Right lobe of liver (tissue), 4 donors: ENCODE data around the gene SMIM35.

Source experiments
- POLR2A ChIP-seq: fragments of 450-650 bp; IDR thresholded peaks from one replicate; pipeline ENCODE4 v1.6.1; 2017; ENCODE audit warnings: antibody characterized with exemption, mild to moderate bottlenecking
- TF ChIP-seq, protein P1 (sequence below), 4 donors: fragments of 200-600 bp in 3 of 4; fragments of 450-650 bp in 1 of 4; IDR thresholded peaks; one replicate each; pipeline versions ENCODE4 v1.5.1 to v1.8.0; 2016 to 2022; ENCODE audit warnings: antibody characterized with exemption in 4 of 4, mild to moderate bottlenecking in 2 of 4
- donor health status: DM: no; HTN: no; CAD: no.
- donor health status: DM: no; HTN: no; CAD: no.
- donor health status: DM: no; HTN: yes; CAD: no.

- TF ChIP-seq POLR2A = no peak
- TF ChIP-seq, protein P1, sequence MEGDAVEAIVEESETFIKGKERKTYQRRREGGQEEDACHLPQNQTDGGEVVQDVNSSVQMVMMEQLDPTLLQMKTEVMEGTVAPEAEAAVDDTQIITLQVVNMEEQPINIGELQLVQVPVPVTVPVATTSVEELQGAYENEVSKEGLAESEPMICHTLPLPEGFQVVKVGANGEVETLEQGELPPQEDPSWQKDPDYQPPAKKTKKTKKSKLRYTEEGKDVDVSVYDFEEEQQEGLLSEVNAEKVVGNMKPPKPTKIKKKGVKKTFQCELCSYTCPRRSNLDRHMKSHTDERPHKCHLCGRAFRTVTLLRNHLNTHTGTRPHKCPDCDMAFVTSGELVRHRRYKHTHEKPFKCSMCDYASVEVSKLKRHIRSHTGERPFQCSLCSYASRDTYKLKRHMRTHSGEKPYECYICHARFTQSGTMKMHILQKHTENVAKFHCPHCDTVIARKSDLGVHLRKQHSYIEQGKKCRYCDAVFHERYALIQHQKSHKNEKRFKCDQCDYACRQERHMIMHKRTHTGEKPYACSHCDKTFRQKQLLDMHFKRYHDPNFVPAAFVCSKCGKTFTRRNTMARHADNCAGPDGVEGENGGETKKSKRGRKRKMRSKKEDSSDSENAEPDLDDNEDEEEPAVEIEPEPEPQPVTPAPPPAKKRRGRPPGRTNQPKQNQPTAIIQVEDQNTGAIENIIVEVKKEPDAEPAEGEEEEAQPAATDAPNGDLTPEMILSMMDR (IDR thresholded peaks at IDR 0.05) = no peak
Measured at GRCh38 chr11:118003456-118003855, 83.3 kb downstream of the SMIM35 start.
